OCI-LY1 (cell line): ENCODE results near the gene COBL.

Experiments
- CTCF ChIP-seq: fragments of 200-600 bp; sonication (generic), shearing (Covaris generic); IDR thresholded peaks from 2 replicates; pipeline ENCODE4 v1.5.1; 2017; ENCODE audit warnings: mild to moderate bottlenecking, antibody characterized with exemption, low read length, moderate library complexity, mixed read lengths
- EZH2 ChIP-seq: fragments of 200-600 bp; sonication (generic), shearing (Covaris generic); IDR thresholded peaks from 2 replicates; pipeline ENCODE4 v1.8.0; 2017; ENCODE audit warnings: borderline replicate concordance, mixed run types, mild to moderate bottlenecking, antibody characterized with exemption, low read length, moderate library complexity, mixed read lengths

DNA sequence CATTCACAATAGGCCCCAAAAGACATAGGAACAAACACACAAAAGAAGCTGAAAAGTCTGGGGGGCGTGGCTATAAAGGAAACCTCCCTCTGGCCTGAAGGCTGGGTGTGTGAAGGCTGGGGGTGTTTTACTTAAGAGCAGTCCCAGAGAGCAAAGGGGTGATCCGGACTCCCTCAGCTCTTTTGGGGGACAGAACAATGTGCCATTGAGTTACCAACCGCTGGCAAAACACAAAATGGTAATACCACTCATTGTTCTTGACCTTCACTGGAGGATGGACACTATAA is 189.0 kb downstream of the COBL start:
- TF ChIP-seq CTCF (no peak), EZH2 (no peak)
